ENCODE measurements around the gene SMAP1. TPM values are rescaled to one million over a fixed set of nuclear protein-coding genes. Genes with fewer than 3 reads are reported as not detected.

Gene SMAP1
- total and polyA plus RNA-seq, 8 donors, result 26.2 to 30.6 (median 26.9) TPM

DNA sequence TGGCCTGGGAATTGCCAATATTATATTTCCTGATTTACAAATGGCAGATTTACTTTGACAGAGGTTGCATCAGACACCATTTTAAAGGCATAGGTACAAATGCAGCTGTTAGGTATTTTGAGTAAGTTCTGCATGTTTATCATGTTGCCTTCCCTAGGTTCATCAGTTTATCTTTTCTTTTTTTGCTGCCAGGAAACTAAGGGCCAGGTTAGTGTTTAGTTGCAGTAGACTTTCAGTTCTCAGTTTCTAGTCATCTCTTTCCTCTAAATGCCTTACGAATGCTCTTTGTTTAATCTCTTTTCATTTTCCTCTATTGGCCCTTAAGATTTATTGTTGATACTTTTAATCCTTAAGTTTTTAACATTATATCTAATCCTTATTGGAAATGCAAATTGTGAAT lies 129.9 kb downstream of the SMAP1 start:
- no peak overlapping the region for H3K27ac ChIP-seq

DNA sequence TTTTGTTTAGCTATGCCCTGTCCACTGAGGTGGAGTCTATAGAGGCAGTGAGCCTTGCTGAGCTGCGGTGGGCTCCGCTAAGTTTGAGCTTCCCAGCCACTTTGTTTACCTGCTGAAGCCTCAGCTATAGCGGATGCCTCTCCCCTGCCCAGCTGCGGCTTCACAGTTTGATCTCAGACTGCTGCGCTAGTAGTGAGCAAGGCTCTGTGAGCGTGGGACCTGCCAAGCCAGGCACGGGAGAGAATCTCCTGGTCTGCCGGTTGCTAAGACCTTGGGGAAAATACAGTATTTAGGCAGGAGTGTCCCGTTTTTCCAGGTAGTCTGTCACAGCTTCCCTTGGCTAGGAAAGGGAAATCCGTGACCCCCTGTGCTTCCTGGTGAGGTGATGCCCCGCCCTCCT lies 138.4 kb downstream of the SMAP1 start:
- H3K36me3 ChIP-seq, result peaks cover 0 to 13% of the 10 kb centered on the region in 2 donors
- peaks cover 0 to 6% of the 10 kb centered on the region in 2 donors for H3K9me3 ChIP-seq
- no peaks in the 10 kb centered on the region for H3K4me1 ChIP-seq
- no peak for ATAC-seq
- no peak overlapping the region for H3K4me3 ChIP-seq
- H3K27me3 ChIP-seq, result no peaks in the 10 kb centered on the region
- no peak for DNase-seq
- no peak overlapping the region for H3K27ac ChIP-seq
- TF ChIP-seq, protein P1, sequence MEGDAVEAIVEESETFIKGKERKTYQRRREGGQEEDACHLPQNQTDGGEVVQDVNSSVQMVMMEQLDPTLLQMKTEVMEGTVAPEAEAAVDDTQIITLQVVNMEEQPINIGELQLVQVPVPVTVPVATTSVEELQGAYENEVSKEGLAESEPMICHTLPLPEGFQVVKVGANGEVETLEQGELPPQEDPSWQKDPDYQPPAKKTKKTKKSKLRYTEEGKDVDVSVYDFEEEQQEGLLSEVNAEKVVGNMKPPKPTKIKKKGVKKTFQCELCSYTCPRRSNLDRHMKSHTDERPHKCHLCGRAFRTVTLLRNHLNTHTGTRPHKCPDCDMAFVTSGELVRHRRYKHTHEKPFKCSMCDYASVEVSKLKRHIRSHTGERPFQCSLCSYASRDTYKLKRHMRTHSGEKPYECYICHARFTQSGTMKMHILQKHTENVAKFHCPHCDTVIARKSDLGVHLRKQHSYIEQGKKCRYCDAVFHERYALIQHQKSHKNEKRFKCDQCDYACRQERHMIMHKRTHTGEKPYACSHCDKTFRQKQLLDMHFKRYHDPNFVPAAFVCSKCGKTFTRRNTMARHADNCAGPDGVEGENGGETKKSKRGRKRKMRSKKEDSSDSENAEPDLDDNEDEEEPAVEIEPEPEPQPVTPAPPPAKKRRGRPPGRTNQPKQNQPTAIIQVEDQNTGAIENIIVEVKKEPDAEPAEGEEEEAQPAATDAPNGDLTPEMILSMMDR (IDR thresholded peaks at IDR 0.05), result no peak
- intact Hi-C loops (cut with DNase I), result no loop called here

More for the DNA sequence above, 129.9 kb downstream of the SMAP1 start:
- H3K4me3 ChIP-seq, result no peak overlapping the region
- ATAC-seq (no peak), DNase-seq (no peak)
- H3K27me3 ChIP-seq, result no peaks in the 10 kb centered on the region
- peaks cover 0 to 2% of the 10 kb centered on the region in 2 donors for H3K9me3 ChIP-seq
- H3K4me1 ChIP-seq, result no peaks in the 10 kb centered on the region
- intact Hi-C loops (cut with DNase I), result no loop called here
- TF ChIP-seq, protein P1 (IDR thresholded peaks at IDR 0.05), result no peak
- no peaks in the 10 kb centered on the region for H3K36me3 ChIP-seq

DNA sequence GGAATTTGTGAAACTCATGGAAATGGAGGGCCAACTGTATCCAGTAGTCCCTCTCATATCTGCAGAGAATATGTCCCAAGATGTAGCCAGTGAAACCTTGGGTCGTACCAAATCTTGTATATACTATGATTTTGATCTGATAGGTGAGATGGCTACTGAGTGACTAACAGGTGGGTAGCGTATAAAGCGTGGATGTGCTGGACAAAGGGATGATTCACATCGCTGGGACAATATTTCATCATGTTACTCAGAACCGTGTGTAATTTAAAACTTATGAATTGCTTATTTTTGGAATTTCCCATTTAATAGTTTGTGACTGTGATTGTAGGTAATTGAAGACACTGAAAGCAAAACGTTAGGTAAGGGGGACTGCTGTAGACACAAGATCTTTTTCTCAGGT lies 144.1 kb downstream of the SMAP1 start:
- Histone ChIP-seq H3K27ac (no peak overlapping the region), H3K4me1 (no peaks in the 10 kb centered on the region), H3K27me3 (no peaks in the 10 kb centered on the region), H3K9me3 (no peaks in the 10 kb centered on the region), H3K36me3 (no peaks in the 10 kb centered on the region), H3K4me3 (no peak overlapping the region)
- ATAC-seq, result no peak
- intact Hi-C loops (cut with DNase I), result no loop called here
- TF ChIP-seq, protein P1 (IDR thresholded peaks at IDR 0.05), result no peak
- DNase-seq, result no peak

DNA sequence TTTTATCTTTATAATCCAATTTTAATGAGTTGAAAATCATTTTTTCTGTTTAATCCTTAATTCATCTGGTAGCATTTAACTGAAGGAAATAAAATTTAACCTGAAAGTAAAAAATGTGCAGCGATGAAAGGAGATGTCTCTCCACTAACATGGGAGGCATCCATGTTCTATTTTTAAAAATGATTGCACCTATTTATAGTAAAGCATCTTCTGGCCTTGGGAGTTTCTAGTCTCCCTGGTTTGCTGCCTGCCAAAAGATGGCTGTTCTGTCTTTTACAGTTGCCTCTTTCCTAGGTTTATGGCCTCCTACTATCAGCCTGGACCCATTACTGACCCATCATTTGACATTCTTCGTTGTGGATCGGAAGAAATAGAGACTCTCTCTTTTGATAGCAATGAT lies 146.2 kb downstream of the SMAP1 start:
- no peaks in the 10 kb centered on the region for H3K9me3 ChIP-seq
- DNase-seq (no peak), ATAC-seq (no peak)
- no peak overlapping the region for H3K4me3 ChIP-seq
- no peaks in the 10 kb centered on the region for H3K4me1 ChIP-seq
- TF ChIP-seq, protein P1 (IDR thresholded peaks at IDR 0.05), result no peak
- H3K27me3 ChIP-seq, result no peaks in the 10 kb centered on the region
- H3K36me3 ChIP-seq, result no peaks in the 10 kb centered on the region
- intact Hi-C loops (cut with DNase I), result no loop called here
- no peak overlapping the region for H3K27ac ChIP-seq

DNA sequence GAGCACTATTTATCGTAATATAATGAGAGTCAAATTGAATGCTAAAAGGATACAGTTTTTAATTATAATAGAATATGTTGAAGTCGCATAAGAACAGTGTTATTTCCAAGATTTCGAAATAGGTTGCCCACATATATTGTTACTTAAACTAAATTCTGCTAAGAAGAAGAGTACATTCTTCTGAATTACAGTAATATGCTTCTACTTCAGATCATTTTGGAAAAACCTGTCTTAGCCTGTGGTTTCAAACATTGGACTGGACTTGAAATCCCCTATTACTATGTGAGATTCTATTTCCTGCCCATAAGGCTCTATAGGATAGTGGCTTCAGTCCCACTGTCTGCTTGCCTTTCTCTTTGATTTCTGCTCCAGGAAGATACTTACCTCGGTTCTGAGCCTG lies 152.0 kb downstream of the SMAP1 start:
- ATAC-seq, result no peak
- intact Hi-C loops (cut with DNase I), result no loop called here
- no peak for DNase-seq
- no peaks in the 10 kb centered on the region for H3K36me3 ChIP-seq
- H3K27ac ChIP-seq, result no peak overlapping the region
- H3K4me1 ChIP-seq, result no peaks in the 10 kb centered on the region
- TF ChIP-seq, protein P1 (IDR thresholded peaks at IDR 0.05), result no peak
- no peaks in the 10 kb centered on the region for H3K27me3 ChIP-seq
- peaks cover 0 to 13% of the 10 kb centered on the region in 2 donors for H3K9me3 ChIP-seq
- no peak overlapping the region for H3K4me3 ChIP-seq

All from left lung (tissue), 10 donors.